Measurements from ENCODE around the gene CA10.
A peak's percentile ranks its signal among the peaks of the same experiment; 100 is the strongest.

The CA10 gene

DNA sequence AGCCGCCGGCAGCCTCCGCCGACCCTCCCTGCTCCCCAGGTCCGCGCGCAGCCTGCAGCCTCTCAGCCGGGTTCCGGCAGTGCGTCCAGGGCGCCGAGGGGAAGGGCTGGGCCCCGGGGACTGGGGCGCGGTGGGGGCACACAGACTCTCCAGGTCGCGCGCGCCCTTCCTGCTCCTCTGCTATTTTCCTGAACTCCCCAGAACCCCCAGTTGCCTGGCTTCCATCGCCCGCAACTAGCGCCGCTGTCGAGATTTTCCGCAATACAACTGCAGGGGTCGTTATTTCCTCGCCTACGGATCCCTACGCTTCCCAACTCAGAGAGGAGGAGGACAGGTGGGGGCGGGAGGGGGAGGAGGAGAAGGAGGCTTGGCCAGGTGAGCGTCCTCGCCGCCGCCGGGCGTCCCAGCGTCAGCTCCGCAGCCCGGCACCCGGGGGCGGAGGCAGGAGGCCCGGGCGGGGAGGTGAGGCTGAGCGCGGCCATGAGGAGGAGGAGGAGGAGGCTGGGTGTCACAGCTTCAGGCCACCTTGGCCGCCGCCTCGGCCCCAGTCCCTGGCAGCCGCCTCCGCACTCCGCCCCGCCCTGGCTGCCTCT is at the start of gene CA10:
CA10 (minus strand) TSS at position 265 of the 593 bp plus-strand sequence.
- TF ChIP-seq, protein P1, sequence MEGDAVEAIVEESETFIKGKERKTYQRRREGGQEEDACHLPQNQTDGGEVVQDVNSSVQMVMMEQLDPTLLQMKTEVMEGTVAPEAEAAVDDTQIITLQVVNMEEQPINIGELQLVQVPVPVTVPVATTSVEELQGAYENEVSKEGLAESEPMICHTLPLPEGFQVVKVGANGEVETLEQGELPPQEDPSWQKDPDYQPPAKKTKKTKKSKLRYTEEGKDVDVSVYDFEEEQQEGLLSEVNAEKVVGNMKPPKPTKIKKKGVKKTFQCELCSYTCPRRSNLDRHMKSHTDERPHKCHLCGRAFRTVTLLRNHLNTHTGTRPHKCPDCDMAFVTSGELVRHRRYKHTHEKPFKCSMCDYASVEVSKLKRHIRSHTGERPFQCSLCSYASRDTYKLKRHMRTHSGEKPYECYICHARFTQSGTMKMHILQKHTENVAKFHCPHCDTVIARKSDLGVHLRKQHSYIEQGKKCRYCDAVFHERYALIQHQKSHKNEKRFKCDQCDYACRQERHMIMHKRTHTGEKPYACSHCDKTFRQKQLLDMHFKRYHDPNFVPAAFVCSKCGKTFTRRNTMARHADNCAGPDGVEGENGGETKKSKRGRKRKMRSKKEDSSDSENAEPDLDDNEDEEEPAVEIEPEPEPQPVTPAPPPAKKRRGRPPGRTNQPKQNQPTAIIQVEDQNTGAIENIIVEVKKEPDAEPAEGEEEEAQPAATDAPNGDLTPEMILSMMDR (IDR thresholded peaks at IDR 0.05; ENCODE audit: extremely low read depth, missing control alignments), result no peak
- peak; percentile 22 for DNase-seq (ENCODE audit: low spot score)

DNA sequence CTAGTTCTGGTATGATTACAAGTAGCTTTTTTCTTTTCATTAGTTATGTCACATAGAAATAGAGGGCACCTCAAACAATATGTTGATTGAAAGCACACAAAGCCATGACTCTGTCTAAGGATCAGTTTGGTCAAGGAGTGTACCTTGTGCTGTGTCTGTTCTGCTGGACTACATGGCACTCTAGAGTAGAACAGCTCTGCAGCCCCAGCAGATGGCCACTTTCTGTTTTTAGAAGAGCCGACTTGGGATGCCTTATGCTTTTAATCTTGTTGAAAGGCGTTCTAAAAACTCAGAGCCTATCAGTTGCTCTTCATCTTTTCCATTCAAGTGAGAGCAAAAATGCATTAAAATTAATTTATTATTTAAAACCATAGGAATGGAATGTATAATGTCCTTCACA is 49.3 kb upstream of the CA10 start:
- TF ChIP-seq, protein P1 (IDR thresholded peaks at IDR 0.05; ENCODE audit: extremely low read depth, missing control alignments), result no peak
- no peak for DNase-seq (ENCODE audit: low spot score)

GRCh38 chr17:52202520-52203080 is 44.1 kb upstream of the CA10 start:
- TF ChIP-seq, protein P1 (IDR thresholded peaks at IDR 0.05; ENCODE audit: extremely low read depth, missing control alignments), result no peak
- DNase-seq (ENCODE audit: low spot score), result no peak

GRCh38 chr17:52201767-52202519 is 43.4 kb upstream of the CA10 start:
- TF ChIP-seq, protein P1 (IDR thresholded peaks at IDR 0.05; ENCODE audit: extremely low read depth, missing control alignments), result no peak
- DNase-seq (ENCODE audit: low spot score), result no peak

GRCh38 chr17:52191491-52191890 is 33.0 kb upstream of the CA10 start:
- no peak for DNase-seq (ENCODE audit: low spot score)
- TF ChIP-seq, protein P1 (IDR thresholded peaks at IDR 0.05; ENCODE audit: extremely low read depth, missing control alignments), result no peak

- TF ChIP-seq, protein P1 (IDR thresholded peaks at IDR 0.05; ENCODE audit: extremely low read depth, missing control alignments), result no peak
- DNase-seq (ENCODE audit: low spot score), result no peak
These were observed 23.3 kb upstream of the CA10 start for GRCh38 chr17:52181782-52182181.

DNA sequence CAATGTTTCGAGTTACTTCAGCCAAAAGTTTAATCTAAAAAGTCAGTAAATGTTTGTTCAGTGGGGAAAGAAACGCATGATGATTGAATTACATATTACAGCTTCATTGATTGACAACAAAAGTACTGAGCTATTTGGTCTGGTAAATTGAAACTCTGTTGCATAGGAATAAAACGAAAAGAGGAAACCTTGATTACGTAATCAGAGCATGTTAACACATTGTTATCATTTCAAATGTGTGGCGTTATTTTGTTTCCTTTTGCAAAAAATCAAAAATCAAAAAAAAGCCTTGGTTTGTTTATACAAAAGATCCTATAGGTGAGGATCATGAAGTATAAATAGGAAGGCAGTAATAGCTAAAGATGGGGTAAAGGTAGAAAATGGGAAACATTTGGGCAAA is 19.5 kb upstream of the CA10 start:
- TF ChIP-seq, protein P1 (IDR thresholded peaks at IDR 0.05; ENCODE audit: extremely low read depth, missing control alignments), result no peak
- no peak for DNase-seq (ENCODE audit: low spot score)
